D721Med (cell line): Measurements from ENCODE around the gene ERC2.

ENCODE experiments used
- DNase-seq: peaks from one replicate; pipeline ENCODE4 v3.0.0; 2011; ENCODE audit warnings: low spot score; ENCODE audit not compliant: insufficient read length
- FAIRE-seq: peaks from 2 replicates; lab custom pipeline; 2011; peaks lifted over from hg19 to GRCh38; lab: Jason Lieb, UNC
- TF ChIP-seq, protein P1 (sequence below): IDR thresholded peaks from 2 replicates; pipeline ENCODE4 v1.5.1; 2012; ENCODE audit warnings: mild to moderate bottlenecking, control low read depth; ENCODE audit not compliant: insufficient read depth; ENCODE audit errors: missing control alignments

The ERC2 gene

DNA sequence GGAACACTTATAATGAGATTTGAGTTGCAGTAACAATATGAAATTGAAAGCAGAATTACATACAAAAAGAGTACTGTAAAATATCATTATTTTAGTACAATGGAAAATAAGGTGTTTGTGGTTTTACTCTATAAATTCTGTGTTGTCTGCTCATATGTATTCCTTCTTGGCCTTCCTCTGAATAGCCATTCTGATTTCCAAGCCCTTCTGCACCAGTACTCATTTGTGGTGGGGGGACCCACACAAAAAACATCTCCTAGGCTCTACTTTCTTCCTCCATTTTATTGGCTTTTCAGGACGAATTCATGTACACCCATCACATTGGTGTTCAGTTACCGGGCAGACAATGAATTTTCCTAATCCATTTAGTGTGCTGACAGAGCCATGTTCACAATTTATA lies 338.2 kb downstream of the ERC2 start:
- FAIRE-seq (no peak), DNase-seq (no peak)
- TF ChIP-seq, protein P1, sequence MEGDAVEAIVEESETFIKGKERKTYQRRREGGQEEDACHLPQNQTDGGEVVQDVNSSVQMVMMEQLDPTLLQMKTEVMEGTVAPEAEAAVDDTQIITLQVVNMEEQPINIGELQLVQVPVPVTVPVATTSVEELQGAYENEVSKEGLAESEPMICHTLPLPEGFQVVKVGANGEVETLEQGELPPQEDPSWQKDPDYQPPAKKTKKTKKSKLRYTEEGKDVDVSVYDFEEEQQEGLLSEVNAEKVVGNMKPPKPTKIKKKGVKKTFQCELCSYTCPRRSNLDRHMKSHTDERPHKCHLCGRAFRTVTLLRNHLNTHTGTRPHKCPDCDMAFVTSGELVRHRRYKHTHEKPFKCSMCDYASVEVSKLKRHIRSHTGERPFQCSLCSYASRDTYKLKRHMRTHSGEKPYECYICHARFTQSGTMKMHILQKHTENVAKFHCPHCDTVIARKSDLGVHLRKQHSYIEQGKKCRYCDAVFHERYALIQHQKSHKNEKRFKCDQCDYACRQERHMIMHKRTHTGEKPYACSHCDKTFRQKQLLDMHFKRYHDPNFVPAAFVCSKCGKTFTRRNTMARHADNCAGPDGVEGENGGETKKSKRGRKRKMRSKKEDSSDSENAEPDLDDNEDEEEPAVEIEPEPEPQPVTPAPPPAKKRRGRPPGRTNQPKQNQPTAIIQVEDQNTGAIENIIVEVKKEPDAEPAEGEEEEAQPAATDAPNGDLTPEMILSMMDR: no peak

DNA sequence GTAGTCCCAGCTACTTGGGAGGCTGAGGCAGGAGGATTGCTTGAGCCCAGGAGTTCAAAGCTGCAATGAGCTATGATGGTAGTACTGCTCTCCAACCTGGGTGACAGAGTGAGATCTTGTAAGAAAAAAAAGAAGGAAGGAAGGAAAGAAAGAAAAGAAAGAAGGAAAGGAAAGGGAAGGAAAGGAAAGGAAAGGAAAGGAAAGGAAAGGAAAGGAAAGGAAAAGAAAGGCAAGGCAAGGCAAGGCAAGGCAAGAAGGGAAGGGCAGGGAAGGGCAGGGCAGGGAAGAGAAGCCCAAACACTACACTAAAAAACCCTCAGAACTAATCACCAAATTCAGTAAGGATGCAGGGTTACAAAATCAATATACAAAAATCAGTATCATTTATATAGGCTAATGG lies 341.6 kb downstream of the ERC2 start:
- TF ChIP-seq, protein P1: no peak
- DNase-seq (no peak), FAIRE-seq (no peak)

DNA sequence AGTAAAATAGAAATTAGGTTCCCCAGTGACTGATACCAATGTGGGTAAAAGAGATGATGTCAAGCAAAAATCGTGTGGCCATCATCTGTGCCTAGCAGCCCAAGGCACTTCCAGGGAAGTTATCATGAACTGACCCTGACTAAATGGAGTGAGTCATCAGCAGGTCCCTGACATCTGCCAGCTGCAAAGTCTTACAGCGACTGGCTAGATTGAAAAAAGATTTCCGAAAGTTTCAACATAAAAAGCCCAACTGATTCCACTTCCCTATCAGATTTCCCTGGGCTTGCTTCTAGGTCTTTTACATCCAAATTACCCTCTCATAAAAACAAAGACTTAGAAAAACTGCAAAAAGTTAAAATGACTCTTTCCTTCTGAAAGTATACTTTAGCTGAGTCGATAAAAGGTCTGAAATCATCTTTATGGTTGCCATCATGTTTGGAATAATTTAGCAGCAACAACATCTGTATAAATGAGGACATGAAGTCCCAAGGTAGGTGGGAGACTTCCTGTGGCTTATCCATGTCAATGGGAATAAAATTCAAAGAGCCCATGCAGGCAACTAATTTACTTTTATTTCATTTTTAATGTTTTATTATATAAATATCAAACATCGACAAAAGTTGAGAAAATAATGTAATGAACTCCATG lies 342.8 kb downstream of the ERC2 start:
- TF ChIP-seq, protein P1: no peak
- no peak for FAIRE-seq
- no peak for DNase-seq

DNA sequence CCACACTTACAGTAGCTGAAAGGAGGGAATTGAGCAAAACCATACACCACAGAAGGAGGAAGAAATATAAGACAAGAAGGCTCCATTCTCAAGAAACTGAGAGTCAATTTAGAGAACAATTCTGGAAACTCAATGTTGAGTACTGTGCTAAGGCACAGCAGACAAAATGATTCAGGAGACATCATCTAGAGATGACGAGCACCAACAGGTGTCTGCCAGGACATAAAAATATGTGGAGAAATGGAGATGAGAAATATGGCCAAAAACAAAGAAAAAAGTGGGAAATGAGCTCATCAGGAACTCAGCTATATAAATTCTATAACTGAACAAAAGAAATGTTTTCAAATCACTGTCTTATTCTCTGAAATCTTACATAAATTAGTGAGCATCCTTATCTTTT lies 343.7 kb downstream of the ERC2 start:
- TF ChIP-seq, protein P1: no peak
- no peak for DNase-seq
- no peak for FAIRE-seq

DNA sequence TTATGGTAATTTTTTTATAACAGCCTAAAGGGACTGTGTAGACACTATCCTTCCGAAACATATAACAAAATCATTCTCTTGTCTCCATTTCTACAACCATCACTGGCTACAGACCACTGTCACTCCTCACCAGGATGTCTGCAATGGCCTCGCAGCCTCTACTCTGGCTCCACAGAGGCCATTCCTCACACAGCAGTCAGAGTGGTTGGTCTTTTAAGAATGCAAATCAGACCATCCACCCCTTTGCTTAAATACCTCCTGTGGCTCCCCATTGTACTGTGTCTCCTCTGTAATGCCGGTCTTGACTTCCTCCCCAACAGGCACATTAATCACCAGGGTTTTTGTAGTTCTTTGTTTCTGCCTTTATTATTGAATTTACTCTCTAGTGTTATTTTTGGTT lies 344.8 kb downstream of the ERC2 start:
- FAIRE-seq: no peak
- DNase-seq: no peak
- TF ChIP-seq, protein P1: no peak

DNA sequence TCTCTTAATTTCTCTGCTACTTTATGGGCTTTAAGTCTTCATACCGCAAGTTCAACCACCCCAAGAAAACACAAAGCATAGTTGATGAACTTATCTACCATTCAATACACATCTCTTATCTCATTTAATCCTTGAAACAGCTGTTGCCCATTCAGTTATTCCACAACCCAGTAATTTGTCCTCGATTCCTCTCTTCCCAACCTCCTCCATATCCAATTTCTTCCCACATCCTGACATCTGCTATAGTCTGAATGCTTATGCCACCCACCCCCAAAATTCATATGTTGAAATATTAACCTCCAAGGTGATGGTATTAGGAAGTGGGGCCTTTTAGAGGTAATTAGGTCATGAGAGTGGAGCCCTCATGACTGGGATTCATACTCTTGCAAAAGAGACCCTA lies 345.4 kb downstream of the ERC2 start:
- FAIRE-seq (no peak), DNase-seq (no peak)
- TF ChIP-seq, protein P1: no peak

DNA sequence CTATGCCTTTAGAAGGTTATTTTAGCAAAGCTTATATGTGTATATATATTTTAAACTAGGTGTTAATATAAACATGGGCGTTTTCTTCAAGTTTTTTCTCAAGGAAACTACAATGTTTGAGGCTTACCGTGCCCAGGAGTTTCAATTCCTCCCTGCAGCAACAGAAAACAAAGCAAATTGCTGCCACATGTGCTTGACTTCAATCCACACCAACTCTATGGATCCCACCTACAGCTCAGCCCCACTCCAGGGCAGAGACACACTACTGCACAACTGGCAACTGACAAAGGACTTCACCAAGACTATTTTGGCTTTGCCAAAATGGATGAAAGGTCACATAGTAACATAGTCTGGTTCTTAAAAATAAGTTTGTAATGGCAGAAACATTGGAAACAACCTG lies 346.6 kb downstream of the ERC2 start:
- TF ChIP-seq, protein P1: no peak
- DNase-seq (no peak), FAIRE-seq (no peak)
